GM12892 (cell line): Measurements from ENCODE around the gene TCAP.
A peak's percentile ranks its signal among the peaks of the same experiment; 100 is the strongest.

Source experiments
- DNase-seq: peaks from one replicate; pipeline ENCODE4 v3.0.0; 2011; ENCODE audit not compliant: insufficient read length
- FAIRE-seq: peaks from 2 replicates; lab custom pipeline; 2011; peaks lifted over from hg19 to GRCh38; lab: Jason Lieb, UNC
- POLR2A ChIP-seq: IDR thresholded peaks from 2 replicates; pipeline ENCODE4 v1.6.1; 2011; ENCODE audit warnings: low read depth, low read length, control low read depth
- POLR2AphosphoS5 ChIP-seq: IDR thresholded peaks from 2 replicates; pipeline ENCODE4 v1.6.1; 2011; ENCODE audit warnings: low read depth, low read length, control low read depth
- TAF1 ChIP-seq: IDR thresholded peaks from 2 replicates; pipeline ENCODE4 v1.6.1; 2011; ENCODE audit warnings: low read depth, mild to moderate bottlenecking, control low read depth, low read length, borderline replicate concordance

Gene TCAP

GRCh38 chr17:39632153-39632941, 32.8 kb upstream of the TCAP start:
- no peak for TF ChIP-seq TAF1
- no peak for TF ChIP-seq POLR2A
- no peak for TF ChIP-seq POLR2AphosphoS5
- DNase-seq (no peak), FAIRE-seq (no peak)

GRCh38 chr17:39633570-39634183, 31.5 kb upstream of the TCAP start:
- DNase-seq (no peak), FAIRE-seq (no peak)
- TF ChIP-seq TAF1 (no peak), POLR2A (no peak), POLR2AphosphoS5 (no peak)

- TF ChIP-seq TAF1 = no peak
- no peak for TF ChIP-seq POLR2AphosphoS5
- no peak for TF ChIP-seq POLR2A
- FAIRE-seq (no peak), DNase-seq (no peak)
These were observed 30.7 kb upstream of the TCAP start for GRCh38 chr17:39634384-39634871.

GRCh38 chr17:39635614-39636176, 29.5 kb upstream of the TCAP start:
- DNase-seq = no peak
- TF ChIP-seq POLR2AphosphoS5 (no peak), POLR2A (no peak), TAF1 (no peak)
- FAIRE-seq = no peak

GRCh38 chr17:39636587-39636926, 28.6 kb upstream of the TCAP start:
- DNase-seq (no peak), FAIRE-seq (no peak)
- no peak for TF ChIP-seq POLR2AphosphoS5
- TF ChIP-seq TAF1 = no peak
- no peak for TF ChIP-seq POLR2A

- peak; percentile 97 for FAIRE-seq
- TF ChIP-seq TAF1 (peak; percentile 78), POLR2AphosphoS5 (peak; percentile 87), POLR2A (peak; percentile 84)
These were observed 28.0 kb upstream of the TCAP start, which contains the start of gene STARD3 for GRCh38 chr17:39636927-39637736. TSS of gene STARD3 (plus strand) at chr17:39637144. CDS start at chr17:39653532, 16,388 bp downstream.

GRCh38 chr17:39638317-39638716, 26.8 kb upstream of the TCAP start:
- no peak for FAIRE-seq
- no peak for DNase-seq
- TF ChIP-seq TAF1 = no peak
- no peak for TF ChIP-seq POLR2AphosphoS5
- no peak for TF ChIP-seq POLR2A

More at GRCh38 chr17:39636927-39637736, 28.0 kb upstream of the TCAP start, which contains the start of gene STARD3:
- DNase-seq = peak; percentile 99

- FAIRE-seq (no peak), DNase-seq (no peak)
- TF ChIP-seq TAF1 (no peak), POLR2AphosphoS5 (no peak)
These were observed 26.1 kb upstream of the TCAP start for GRCh38 chr17:39639043-39639442.

GRCh38 chr17:39639566-39640458, 25.3 kb upstream of the TCAP start:
- FAIRE-seq (no peak), DNase-seq (no peak)
- no peak for TF ChIP-seq POLR2A
- TF ChIP-seq POLR2AphosphoS5 = no peak
- no peak for TF ChIP-seq TAF1

- FAIRE-seq (no peak), DNase-seq (no peak)
- TF ChIP-seq TAF1 (no peak), POLR2AphosphoS5 (no peak), POLR2A (no peak)
These were observed 24.5 kb upstream of the TCAP start for GRCh38 chr17:39640591-39641031.
